Loucy (cell line): ENCODE results near the gene ENO1.

Experiments
- CTCF ChIP-seq: fragments of 200-600 bp; sonication (generic); conservative IDR thresholded peaks from 2 replicates; pipeline ENCODE4 v1.5.1; 2014; ENCODE audit warnings: mild to moderate bottlenecking, antibody characterized with exemption, low read length
- EZH2phosphoT487 ChIP-seq: fragments of 200-600 bp; IDR thresholded peaks from 2 replicates; pipeline ENCODE4 v1.6.1; 2018; ENCODE audit warnings: antibody characterized with exemption, mild to moderate bottlenecking, moderate library complexity, borderline replicate concordance

- TF ChIP-seq CTCF (no peak), EZH2phosphoT487 (no peak)
These were observed 61.6 kb downstream of the ENO1 start for GRCh38 chr1:8816831-8817411.
